CD14-positive monocyte (primary cell): Measurements from ENCODE around the gene EDRF1. TPM values are rescaled to one million over a fixed set of nuclear protein-coding genes. Genes with fewer than 3 reads are reported as not detected.

Source experiments
- DNase-seq, 3 donors: peaks; one replicate each; pipeline ENCODE4 v3.0.0-alpha.2; 2011 to 2022
- H2AFZ ChIP-seq: 2 replicates; pipeline ENCODE4 v1.6.0; 2012; ENCODE audit warnings: mild to moderate bottlenecking, low read depth, low read length, inconsistent platforms; ENCODE audit not compliant: insufficient read depth, poor library complexity, severe bottlenecking
- H3K27ac ChIP-seq, 2 donors: 1 replicate in 1 of 2; 2 replicates in 1 of 2; pipeline ENCODE4 v1.5.1; 2012 to 2013; ENCODE audit warnings: low read length in 2 of 2, control low read depth in 1 of 2, inconsistent platforms in 1 of 2, low read depth in 1 of 2, mild to moderate bottlenecking in 1 of 2
- H3K27me3 ChIP-seq, 2 donors: one replicate each; pipeline versions ENCODE4 v1.6.0 to v1.6.1; 2011 to 2013; ENCODE audit warnings: low read length in 2 of 2; ENCODE audit not compliant: control insufficient read depth in 2 of 2, insufficient read depth in 2 of 2
- H3K36me3 ChIP-seq, 2 donors: replicated peaks in 1 of 2; 1 replicate in 1 of 2; 2 replicates in 1 of 2; pipeline versions ENCODE4 v1.5.1 to v1.6.1; 2012 to 2013; ENCODE audit warnings: low read length in 2 of 2, control low read depth in 1 of 2, inconsistent platforms in 1 of 2, mild to moderate bottlenecking in 1 of 2; ENCODE audit not compliant: insufficient read depth in 2 of 2, control insufficient read depth in 1 of 2
- H3K4me1 ChIP-seq, 2 donors: 1 replicate in 1 of 2; 2 replicates in 1 of 2; pipeline versions ENCODE4 v1.5.1 to v1.6.1; 2012 to 2013; ENCODE audit warnings: low read length in 2 of 2, control low read depth in 1 of 2, inconsistent platforms in 1 of 2, mild to moderate bottlenecking in 1 of 2, moderate library complexity in 1 of 2; ENCODE audit not compliant: insufficient read depth in 2 of 2, control insufficient read depth in 1 of 2
- H3K4me2 ChIP-seq: replicated peaks from 2 replicates; pipeline ENCODE3; 2012; ENCODE audit warnings: low read length, moderate library complexity, mild to moderate bottlenecking; ENCODE audit not compliant: poor library complexity, severe bottlenecking; ENCODE audit errors: extremely low read depth
- H3K4me3 ChIP-seq, 3 experiments: fragments of 200-600 bp in 1 of 3; sonication (generic) in 1 of 3; replicated peaks in 1 of 3; 1 replicate in 2 of 3; 2 replicates in 1 of 3; pipeline ENCODE4 v1.5.1; 2011 to 2013; ENCODE audit warnings: low read length in 3 of 3, mild to moderate bottlenecking in 3 of 3, control low read depth in 2 of 3, low read depth in 2 of 3, inconsistent platforms in 1 of 3, moderate library complexity in 1 of 3
- H3K79me2 ChIP-seq: 2 replicates; pipeline ENCODE4 v1.6.0; 2012; ENCODE audit warnings: mild to moderate bottlenecking, control low read depth, inconsistent platforms, low read length, moderate library complexity; ENCODE audit not compliant: insufficient read depth
- H3K9ac ChIP-seq: 2 replicates; pipeline ENCODE4 v1.6.0; 2017; ENCODE audit warnings: low read length, mild to moderate bottlenecking; ENCODE audit not compliant: insufficient read depth, poor library complexity, severe bottlenecking
- H3K9me3 ChIP-seq, 2 donors: replicated peaks in 1 of 2; 1 replicate in 1 of 2; 2 replicates in 1 of 2; pipeline versions ENCODE4 v1.5.1 to v1.6.1; 2012 to 2013; ENCODE audit warnings: low read length in 2 of 2, control low read depth in 1 of 2; ENCODE audit not compliant: control insufficient read depth in 1 of 2, insufficient read depth in 1 of 2
- H4K20me1 ChIP-seq: 2 replicates; pipeline ENCODE4 v1.6.0; 2012; ENCODE audit warnings: mild to moderate bottlenecking, low read length, control low read depth, moderate library complexity; ENCODE audit not compliant: insufficient read depth
- H3K27ac Mint-ChIP-seq, 7 donors: one replicate each; pipeline ENCODE4 v1.8.0; 2020; ENCODE audit warnings: mild to moderate bottlenecking in 7 of 7, mixed read lengths in 7 of 7, moderate library complexity in 6 of 7, inconsistent platforms in 2 of 7
- H3K27me3 Mint-ChIP-seq, 3 donors: one replicate each; pipeline ENCODE4 v1.8.0; 2021 to 2022; ENCODE audit warnings: low read depth in 3 of 3, mild to moderate bottlenecking in 3 of 3, mixed read lengths in 3 of 3, moderate library complexity in 3 of 3, inconsistent platforms in 1 of 3
- H3K36me3 Mint-ChIP-seq, 2 donors: one replicate each; pipeline ENCODE4 v1.8.0; 2020; ENCODE audit warnings: mixed read lengths in 2 of 2, inconsistent platforms in 1 of 2, mild to moderate bottlenecking in 1 of 2
- H3K4me1 Mint-ChIP-seq: one replicate; pipeline ENCODE4 v1.8.0; 2020; ENCODE audit warnings: mild to moderate bottlenecking, mixed read lengths
- H3K4me3 Mint-ChIP-seq, 2 donors: one replicate each; pipeline ENCODE4 v1.8.0; 2020; ENCODE audit warnings: mild to moderate bottlenecking in 2 of 2, mixed read lengths in 2 of 2, moderate library complexity in 1 of 2
- H3K9me3 Mint-ChIP-seq, 7 donors: one replicate each; pipeline ENCODE4 v1.8.0; 2020 to 2022; ENCODE audit warnings: mixed read lengths in 7 of 7, mild to moderate bottlenecking in 6 of 7, moderate library complexity in 6 of 7, inconsistent platforms in 2 of 7
- CTCF ChIP-seq: fragments of 200-600 bp; IDR thresholded peaks from one replicate; pipeline ENCODE4 v1.8.0; 2022; ENCODE audit warnings: antibody characterized with exemption, mild to moderate bottlenecking
- WGBS: methylation state at CpG from one replicate; pipeline ENCODE4 v1.1.5; 2013; ENCODE audit warnings: missing lambda C conversion rate; ENCODE audit not compliant: insufficient coverage; 5-methylcytosine and 5-hydroxymethylcytosine counted together
- intact Hi-C, 2 donors: fragments of 100-400 bp; cut with micrococcal nuclease; formaldehyde crosslinking; loops; one replicate each; pipeline versions ENCODE4 v1.15.0 to v1.15.1; 2023
- polyA plus RNA-seq, 3 donors: library from polyadenylated mRNA; depleted of rRNA in 1 of 3; unstranded in 2 of 3; stranded (reverse) in 1 of 3; fragments of 300-500 nt in 2 of 3; fragments of >200 nt in 1 of 3; fragmentation: Illumina TruSeq in 2 of 3; gene quantifications; 1 replicate in 2 of 3; 2 replicates in 1 of 3; pipeline ENCODE4 v1.2.3, GENCODE V29; 2012 to 2021

The EDRF1 gene
- polyA plus RNA-seq, 3 donors = 4.6 to 21.4 (median 5.3) TPM

GRCh38 chr10:125756196-125756595 is 36.7 kb downstream of the EDRF1 start:
- H3K27me3 Mint-ChIP-seq = no peaks in the 10 kb centered on the region
- Histone ChIP-seq H3K4me2 (no peak overlapping the region), H3K27me3 (no peaks in the 10 kb centered on the region), H4K20me1 (no peaks in the 10 kb centered on the region), H3K79me2 (no peaks in the 10 kb centered on the region), H2AFZ (no peak overlapping the region), H3K27ac (no peak overlapping the region), H3K4me3 (no peak overlapping the region), H3K36me3 (peaks cover 86 to 100% of the 10 kb centered on the region in 2 donors), H3K4me1 (no peaks in the 10 kb centered on the region), H3K9me3 (no peaks in the 10 kb centered on the region), H3K9ac (no peak overlapping the region)
- WGBS = 80% methylated on average over 4 of the region's 5 CpGs
- TF ChIP-seq CTCF = no peak
- no peak overlapping the region for H3K27ac Mint-ChIP-seq
- H3K4me3 Mint-ChIP-seq = no peak overlapping the region
- H3K4me1 Mint-ChIP-seq = no peaks in the 10 kb centered on the region
- no peak for DNase-seq
- H3K36me3 Mint-ChIP-seq = peaks cover 80 to 92% of the 10 kb centered on the region in 2 donors
- intact Hi-C loops = no loop called here
- no peaks in the 10 kb centered on the region for H3K9me3 Mint-ChIP-seq

GRCh38 chr10:125756853-125757487 is 37.5 kb downstream of the EDRF1 start:
- H3K27ac Mint-ChIP-seq = no peak overlapping the region
- H3K9me3 ChIP-seq = no peaks in the 10 kb centered on the region
- intact Hi-C loops = no loop called here
- H3K79me2 ChIP-seq = no peaks in the 10 kb centered on the region
- H3K36me3 ChIP-seq = peaks cover 86 to 100% of the 10 kb centered on the region in 2 donors
- H3K9ac ChIP-seq = no peak overlapping the region
- H3K36me3 Mint-ChIP-seq = peaks cover 78 to 90% of the 10 kb centered on the region in 2 donors
- no peaks in the 10 kb centered on the region for H3K4me1 ChIP-seq
- no peak overlapping the region for H2AFZ ChIP-seq
- H3K27me3 ChIP-seq = no peaks in the 10 kb centered on the region
- H3K4me2 ChIP-seq = no peak overlapping the region
- no peaks in the 10 kb centered on the region for H3K9me3 Mint-ChIP-seq
- H3K27me3 Mint-ChIP-seq = no peaks in the 10 kb centered on the region
- no peak overlapping the region for H3K4me3 ChIP-seq
- H4K20me1 ChIP-seq = no peaks in the 10 kb centered on the region
- no CpG with 5 or more reads among the region's 5 CpGs for WGBS
- DNase-seq = no peak
- H3K4me3 Mint-ChIP-seq = no peak overlapping the region
- no peak for TF ChIP-seq CTCF
- no peak overlapping the region for H3K27ac ChIP-seq
- no peaks in the 10 kb centered on the region for H3K4me1 Mint-ChIP-seq
